CD14-positive monocyte (primary cell): Measurements from ENCODE around the gene CPNE9. TPM values are rescaled to one million over a fixed set of nuclear protein-coding genes. Genes with fewer than 3 reads are reported as not detected.
A peak's percentile ranks its signal among the peaks of the same experiment; 100 is the strongest.

Source experiments
- DNase-seq, 3 donors: peaks; one replicate each; pipeline ENCODE4 v3.0.0-alpha.2; 2011 to 2022
- H2AFZ ChIP-seq: 2 replicates; pipeline ENCODE4 v1.6.0; 2012; ENCODE audit warnings: mild to moderate bottlenecking, low read depth, low read length, inconsistent platforms; ENCODE audit not compliant: insufficient read depth, poor library complexity, severe bottlenecking
- H3K27ac ChIP-seq, 2 donors: 1 replicate in 1 of 2; 2 replicates in 1 of 2; pipeline ENCODE4 v1.5.1; 2012 to 2013; ENCODE audit warnings: low read length in 2 of 2, control low read depth in 1 of 2, inconsistent platforms in 1 of 2, low read depth in 1 of 2, mild to moderate bottlenecking in 1 of 2
- H3K27me3 ChIP-seq, 2 donors: one replicate each; pipeline versions ENCODE4 v1.6.0 to v1.6.1; 2011 to 2013; ENCODE audit warnings: low read length in 2 of 2; ENCODE audit not compliant: control insufficient read depth in 2 of 2, insufficient read depth in 2 of 2
- H3K36me3 ChIP-seq, 2 donors: replicated peaks in 1 of 2; 1 replicate in 1 of 2; 2 replicates in 1 of 2; pipeline versions ENCODE4 v1.5.1 to v1.6.1; 2012 to 2013; ENCODE audit warnings: low read length in 2 of 2, control low read depth in 1 of 2, inconsistent platforms in 1 of 2, mild to moderate bottlenecking in 1 of 2; ENCODE audit not compliant: insufficient read depth in 2 of 2, control insufficient read depth in 1 of 2
- H3K4me1 ChIP-seq, 2 donors: 1 replicate in 1 of 2; 2 replicates in 1 of 2; pipeline versions ENCODE4 v1.5.1 to v1.6.1; 2012 to 2013; ENCODE audit warnings: low read length in 2 of 2, control low read depth in 1 of 2, inconsistent platforms in 1 of 2, mild to moderate bottlenecking in 1 of 2, moderate library complexity in 1 of 2; ENCODE audit not compliant: insufficient read depth in 2 of 2, control insufficient read depth in 1 of 2
- H3K4me2 ChIP-seq: replicated peaks from 2 replicates; pipeline ENCODE3; 2012; ENCODE audit warnings: low read length, moderate library complexity, mild to moderate bottlenecking; ENCODE audit not compliant: poor library complexity, severe bottlenecking; ENCODE audit errors: extremely low read depth
- H3K4me3 ChIP-seq, 3 experiments: fragments of 200-600 bp in 1 of 3; sonication (generic) in 1 of 3; replicated peaks in 1 of 3; 1 replicate in 2 of 3; 2 replicates in 1 of 3; pipeline ENCODE4 v1.5.1; 2011 to 2013; ENCODE audit warnings: low read length in 3 of 3, mild to moderate bottlenecking in 3 of 3, control low read depth in 2 of 3, low read depth in 2 of 3, inconsistent platforms in 1 of 3, moderate library complexity in 1 of 3
- H3K79me2 ChIP-seq: 2 replicates; pipeline ENCODE4 v1.6.0; 2012; ENCODE audit warnings: mild to moderate bottlenecking, control low read depth, inconsistent platforms, low read length, moderate library complexity; ENCODE audit not compliant: insufficient read depth
- H3K9ac ChIP-seq: 2 replicates; pipeline ENCODE4 v1.6.0; 2017; ENCODE audit warnings: low read length, mild to moderate bottlenecking; ENCODE audit not compliant: insufficient read depth, poor library complexity, severe bottlenecking
- H3K9me3 ChIP-seq, 2 donors: replicated peaks in 1 of 2; 1 replicate in 1 of 2; 2 replicates in 1 of 2; pipeline versions ENCODE4 v1.5.1 to v1.6.1; 2012 to 2013; ENCODE audit warnings: low read length in 2 of 2, control low read depth in 1 of 2; ENCODE audit not compliant: control insufficient read depth in 1 of 2, insufficient read depth in 1 of 2
- H4K20me1 ChIP-seq: 2 replicates; pipeline ENCODE4 v1.6.0; 2012; ENCODE audit warnings: mild to moderate bottlenecking, low read length, control low read depth, moderate library complexity; ENCODE audit not compliant: insufficient read depth
- H3K27ac Mint-ChIP-seq, 7 donors: one replicate each; pipeline ENCODE4 v1.8.0; 2020; ENCODE audit warnings: mild to moderate bottlenecking in 7 of 7, mixed read lengths in 7 of 7, moderate library complexity in 6 of 7, inconsistent platforms in 2 of 7
- H3K27me3 Mint-ChIP-seq, 3 donors: one replicate each; pipeline ENCODE4 v1.8.0; 2021 to 2022; ENCODE audit warnings: low read depth in 3 of 3, mild to moderate bottlenecking in 3 of 3, mixed read lengths in 3 of 3, moderate library complexity in 3 of 3, inconsistent platforms in 1 of 3
- H3K36me3 Mint-ChIP-seq, 2 donors: one replicate each; pipeline ENCODE4 v1.8.0; 2020; ENCODE audit warnings: mixed read lengths in 2 of 2, inconsistent platforms in 1 of 2, mild to moderate bottlenecking in 1 of 2
- H3K4me1 Mint-ChIP-seq: one replicate; pipeline ENCODE4 v1.8.0; 2020; ENCODE audit warnings: mild to moderate bottlenecking, mixed read lengths
- H3K4me3 Mint-ChIP-seq, 2 donors: one replicate each; pipeline ENCODE4 v1.8.0; 2020; ENCODE audit warnings: mild to moderate bottlenecking in 2 of 2, mixed read lengths in 2 of 2, moderate library complexity in 1 of 2
- H3K9me3 Mint-ChIP-seq, 7 donors: one replicate each; pipeline ENCODE4 v1.8.0; 2020 to 2022; ENCODE audit warnings: mixed read lengths in 7 of 7, mild to moderate bottlenecking in 6 of 7, moderate library complexity in 6 of 7, inconsistent platforms in 2 of 7
- CTCF ChIP-seq: fragments of 200-600 bp; IDR thresholded peaks from one replicate; pipeline ENCODE4 v1.8.0; 2022; ENCODE audit warnings: antibody characterized with exemption, mild to moderate bottlenecking
- WGBS: methylation state at CpG from one replicate; pipeline ENCODE4 v1.1.5; 2013; ENCODE audit warnings: missing lambda C conversion rate; ENCODE audit not compliant: insufficient coverage; 5-methylcytosine and 5-hydroxymethylcytosine counted together
- intact Hi-C, 2 donors: fragments of 100-400 bp; cut with micrococcal nuclease; formaldehyde crosslinking; loops; one replicate each; pipeline versions ENCODE4 v1.15.0 to v1.15.1; 2023
- polyA plus RNA-seq, 3 donors: library from polyadenylated mRNA; depleted of rRNA in 1 of 3; unstranded in 2 of 3; stranded (reverse) in 1 of 3; fragments of 300-500 nt in 2 of 3; fragments of >200 nt in 1 of 3; fragmentation: Illumina TruSeq in 2 of 3; gene quantifications; 1 replicate in 2 of 3; 2 replicates in 1 of 3; pipeline ENCODE4 v1.2.3, GENCODE V29; 2012 to 2021

The CPNE9 gene
- polyA plus RNA-seq, 3 donors: 0.51 to 0.55 TPM; not detected in 1

GRCh38 chr3:9776896-9777693, 73.5 kb downstream of the CPNE9 start:
- H3K4me1 ChIP-seq: peaks cover 53 to 55% of the 10 kb centered on the region in 2 donors
- no peak overlapping the region for H3K27ac ChIP-seq
- H4K20me1 ChIP-seq: no peaks in the 10 kb centered on the region
- peak overlapping the region; percentile 10 for H3K4me2 ChIP-seq
- Mint-ChIP-seq H3K4me3 (no peak overlapping the region), H3K27me3 (peaks cover 2 to 4% (median 3%) of the 10 kb centered on the region in 3 donors), H3K36me3 (peaks cover 8 to 13% of the 10 kb centered on the region in 2 donors), H3K27ac (no peak overlapping the region), H3K9me3 (no peaks in the 10 kb centered on the region), H3K4me1 (peaks cover 56% of the 10 kb centered on the region)
- intact Hi-C loops: no loop called here
- 75% methylated on average over 1 of the region's 5 CpGs for WGBS
- no peak overlapping the region for H3K9ac ChIP-seq
- no peak for TF ChIP-seq CTCF
- H3K4me3 ChIP-seq: no peak overlapping the region
- H3K27me3 ChIP-seq: no peaks in the 10 kb centered on the region
- no peak for DNase-seq
- peaks cover 4% of the 10 kb centered on the region for H3K79me2 ChIP-seq
- H3K36me3 ChIP-seq: no peaks in the 10 kb centered on the region
- no peak overlapping the region for H2AFZ ChIP-seq
- no peaks in the 10 kb centered on the region for H3K9me3 ChIP-seq

GRCh38 chr3:9777694-9778021, 74.0 kb downstream of the CPNE9 start:
- no peak for DNase-seq
- Mint-ChIP-seq H3K27ac (no peak overlapping the region), H3K9me3 (no peaks in the 10 kb centered on the region), H3K4me3 (no peak overlapping the region), H3K36me3 (peaks cover 12 to 14% of the 10 kb centered on the region in 2 donors), H3K27me3 (peaks cover under 1 to 4% (median 2%) of the 10 kb centered on the region in 3 donors), H3K4me1 (peaks cover 61% of the 10 kb centered on the region)
- Histone ChIP-seq H3K4me2 (no peak overlapping the region), H3K9ac (no peak overlapping the region), H3K36me3 (peaks cover 0 to 3% of the 10 kb centered on the region in 2 donors), H3K27me3 (no peaks in the 10 kb centered on the region), H3K79me2 (peaks cover 4% of the 10 kb centered on the region), H3K9me3 (no peaks in the 10 kb centered on the region), H3K27ac (no peak overlapping the region), H3K4me3 (no peak overlapping the region), H4K20me1 (no peaks in the 10 kb centered on the region), H2AFZ (no peak overlapping the region), H3K4me1 (peaks cover 59 to 61% of the 10 kb centered on the region in 2 donors)
- no CpG with 5 or more reads among the region's 1 CpG for WGBS
- intact Hi-C loops: no loop called here
- TF ChIP-seq CTCF: no peak
